HG02970 (cell line): ENCODE results near the gene IMMP2L.

Experiments
- ATAC-seq: cut with Tn5 transposase; IDR thresholded peaks from one replicate; pipeline ENCODE4 v1.9.1; 2021; ENCODE audit warnings: mild to moderate bottlenecking, moderate library complexity, moderate number of reproducible peaks; ENCODE audit not compliant: unreplicated experiment, low FRiP score

Gene IMMP2L

GRCh38 chr7:111238886-111239285 lies 323.4 kb downstream of the IMMP2L start:
- ATAC-seq, result no peak

- no peak for ATAC-seq
Measured at GRCh38 chr7:111235709-111236108, 326.6 kb downstream of the IMMP2L start.

- ATAC-seq, result peak; percentile 91
Measured at GRCh38 chr7:111232249-111233084, 329.8 kb downstream of the IMMP2L start.

GRCh38 chr7:111229916-111230315 lies 332.4 kb downstream of the IMMP2L start:
- ATAC-seq, result no peak

GRCh38 chr7:111229181-111229740 lies 333.0 kb downstream of the IMMP2L start:
- no peak for ATAC-seq

GRCh38 chr7:111228437-111228836 lies 333.9 kb downstream of the IMMP2L start:
- ATAC-seq, result no peak

- no peak for ATAC-seq
Measured at GRCh38 chr7:111226800-111227199, 335.5 kb downstream of the IMMP2L start.

GRCh38 chr7:111224354-111225231 lies 337.7 kb downstream of the IMMP2L start:
- ATAC-seq, result no peak

- ATAC-seq, result no peak
Measured at GRCh38 chr7:111223802-111224253, 338.5 kb downstream of the IMMP2L start.

- no peak for ATAC-seq
Measured at GRCh38 chr7:111215550-111215949, 346.7 kb downstream of the IMMP2L start.

- no peak for ATAC-seq
Measured at GRCh38 chr7:111212857-111213523, 349.3 kb downstream of the IMMP2L start.

- ATAC-seq, result no peak
Measured at GRCh38 chr7:111210996-111211395, 351.3 kb downstream of the IMMP2L start.

- ATAC-seq, result no peak
Measured at GRCh38 chr7:111210043-111210442, 352.2 kb downstream of the IMMP2L start.

- no peak for ATAC-seq
Measured at GRCh38 chr7:111205251-111205650, 357.0 kb downstream of the IMMP2L start.

GRCh38 chr7:111202321-111202720 lies 360.0 kb downstream of the IMMP2L start:
- no peak for ATAC-seq

GRCh38 chr7:111199643-111200042 lies 362.6 kb downstream of the IMMP2L start:
- ATAC-seq, result no peak

- no peak for ATAC-seq
Measured at GRCh38 chr7:111198255-111198654, 364.0 kb downstream of the IMMP2L start.

- no peak for ATAC-seq
Measured at GRCh38 chr7:111196655-111197054, 365.6 kb downstream of the IMMP2L start.

- ATAC-seq, result no peak
Measured at GRCh38 chr7:111192614-111193413, 369.5 kb downstream of the IMMP2L start.

- ATAC-seq, result no peak
Measured at GRCh38 chr7:111190804-111191203, 371.5 kb downstream of the IMMP2L start.
